ENCODE results near the gene NUDT16. TPM values are rescaled to one million over a fixed set of nuclear protein-coding genes. Genes with fewer than 3 reads are reported as not detected.

The NUDT16 gene
- total RNA-seq, 1 experiment from 2014 or later: 19.4 TPM

- Histone ChIP-seq H3K9me2 (ENCODE audit: insufficient read depth) (no peaks in the 10 kb centered on the region), H3K9me3 (ENCODE audit: insufficient read depth, low read depth) (no peaks in the 10 kb centered on the region), H4K20me1 (ENCODE audit: insufficient read depth) (no peaks in the 10 kb centered on the region), H3F3A (ENCODE audit: insufficient read depth, low read depth) (no peaks in the 10 kb centered on the region), H3K4me2 (no peak overlapping the region), H3K4me1 (replicated peaks; ENCODE audit: insufficient read depth) (no peaks in the 10 kb centered on the region), H3K36me3 (ENCODE audit: low read depth) (no peaks in the 10 kb centered on the region), H3K4me3 (no peak overlapping the region), H3K27ac (no peak overlapping the region), H3K79me2 (ENCODE audit: low read depth) (no peaks in the 10 kb centered on the region), H2AFZ (no peak overlapping the region), H3K27me3 (ENCODE audit: insufficient read depth, low read depth) (no peaks in the 10 kb centered on the region)
- ChIA-PET CTCF (no interaction called here), POLR2A (ENCODE audit: unreplicated experiment) (no interaction called here)
- no peak for DNase-seq
- intact Hi-C loops (cut with micrococcal nuclease; ENCODE audit: unreplicated experiment): no loop called here
- no peak for TF ChIP-seq CTCF (conservative IDR thresholded peaks at IDR 0.05)
- no peak for TF ChIP-seq EZH2 (IDR thresholded peaks at IDR 0.05; ENCODE audit: low read depth)
- no TSS peak for BruUV-seq (replicated peaks)
These were observed 12.8 kb downstream of the NUDT16 start for GRCh38 chr3:131394400-131394799.

GRCh38 chr3:131396170-131396569 is 14.6 kb downstream of the NUDT16 start:
- Histone ChIP-seq H3K9me2 (ENCODE audit: insufficient read depth) (no peaks in the 10 kb centered on the region), H3K79me2 (ENCODE audit: low read depth) (no peaks in the 10 kb centered on the region), H3K27me3 (ENCODE audit: insufficient read depth, low read depth) (no peaks in the 10 kb centered on the region), H3K27ac (no peak overlapping the region), H4K20me1 (ENCODE audit: insufficient read depth) (no peaks in the 10 kb centered on the region), H3K4me1 (replicated peaks; ENCODE audit: insufficient read depth) (no peaks in the 10 kb centered on the region), H3K4me3 (no peak overlapping the region), H2AFZ (no peak overlapping the region), H3F3A (ENCODE audit: insufficient read depth, low read depth) (no peaks in the 10 kb centered on the region), H3K4me2 (no peak overlapping the region), H3K9me3 (ENCODE audit: insufficient read depth, low read depth) (no peaks in the 10 kb centered on the region), H3K36me3 (ENCODE audit: low read depth) (no peaks in the 10 kb centered on the region)
- no TSS peak for BruUV-seq (replicated peaks)
- ChIA-PET POLR2A (ENCODE audit: unreplicated experiment) (no interaction called here), CTCF (no interaction called here)
- intact Hi-C loops (cut with micrococcal nuclease; ENCODE audit: unreplicated experiment): no loop called here
- no peak for DNase-seq
- no peak for TF ChIP-seq EZH2 (IDR thresholded peaks at IDR 0.05; ENCODE audit: low read depth)
- no peak for TF ChIP-seq CTCF (conservative IDR thresholded peaks at IDR 0.05)

- Histone ChIP-seq H3K27ac (no peak overlapping the region), H2AFZ (no peak overlapping the region), H3K79me2 (ENCODE audit: low read depth) (no peaks in the 10 kb centered on the region), H4K20me1 (ENCODE audit: insufficient read depth) (no peaks in the 10 kb centered on the region), H3K36me3 (ENCODE audit: low read depth) (no peaks in the 10 kb centered on the region), H3K4me3 (no peak overlapping the region), H3K4me2 (no peak overlapping the region), H3K27me3 (ENCODE audit: insufficient read depth, low read depth) (no peaks in the 10 kb centered on the region), H3K9me2 (ENCODE audit: insufficient read depth) (no peaks in the 10 kb centered on the region), H3F3A (ENCODE audit: insufficient read depth, low read depth) (peaks cover 6% of the 10 kb centered on the region; the same call in 1 of the 2 replicates), H3K4me1 (replicated peaks; ENCODE audit: insufficient read depth) (peaks cover 12% of the 10 kb centered on the region), H3K9me3 (ENCODE audit: insufficient read depth, low read depth) (no peaks in the 10 kb centered on the region)
- no peak for TF ChIP-seq EZH2 (IDR thresholded peaks at IDR 0.05; ENCODE audit: low read depth)
- TF ChIP-seq CTCF (conservative IDR thresholded peaks at IDR 0.05): no peak
- CTCF ChIA-PET: no interaction called here
- POLR2A ChIA-PET (ENCODE audit: unreplicated experiment): no interaction called here
- intact Hi-C loops (cut with micrococcal nuclease; ENCODE audit: unreplicated experiment): no loop called here
- BruUV-seq (replicated peaks): no TSS peak
- no peak for DNase-seq
These were observed 16.3 kb downstream of the NUDT16 start for GRCh38 chr3:131397889-131398288.

All from PC-9 (cell line).